ENCODE results near the gene RPS6KC1.
"Not testable (repeated sequence)": the region's sequence is repeated elsewhere in the genome, so short reads cannot be mapped to it uniquely, and the experiment has no call there.

GRCh38 chr1:213112723-213113122, 61.7 kb downstream of the RPS6KC1 start:
- TF ChIP-seq CTCF (conservative IDR thresholded peaks at IDR 0.05; ENCODE audit: low read length); EZH2phosphoT487 (IDR thresholded peaks at IDR 0.05; ENCODE audit: borderline replicate concordance, low read depth, low read length): not testable (repeated sequence)
